C1 segment of cervical spinal cord (tissue), 14 donors: ENCODE results near the gene ZC3HAV1L.
"Not testable (repeated sequence)": the region's sequence is repeated elsewhere in the genome, so short reads cannot be mapped to it uniquely, and the experiment has no call there.

Source experiments
- DNase-seq, 14 donors: peaks; one replicate each; lab custom pipeline; 2025; lab: John Stamatoyannopoulos, UW

ZC3HAV1L gene

DNA sequence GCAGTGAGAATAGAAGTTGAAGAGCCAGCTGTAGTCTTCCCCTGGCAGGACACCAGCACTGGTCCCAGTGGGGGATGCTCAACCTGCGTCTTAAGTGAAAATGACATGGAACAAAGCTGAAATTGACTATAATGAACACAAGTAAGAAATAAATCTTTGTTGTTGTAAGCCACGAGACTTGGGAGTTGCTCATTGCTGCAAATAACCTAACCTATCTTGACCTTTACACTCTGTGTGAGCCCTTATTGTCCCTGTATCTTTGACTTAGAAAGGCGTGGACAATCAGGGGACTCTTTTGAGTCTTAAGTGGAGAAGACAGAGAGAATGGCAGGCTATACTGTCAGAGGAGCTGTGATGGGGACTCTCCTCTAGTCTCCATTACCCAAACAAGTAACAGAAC is 16.9 kb downstream of the ZC3HAV1L start:
- no peak for DNase-seq

DNA sequence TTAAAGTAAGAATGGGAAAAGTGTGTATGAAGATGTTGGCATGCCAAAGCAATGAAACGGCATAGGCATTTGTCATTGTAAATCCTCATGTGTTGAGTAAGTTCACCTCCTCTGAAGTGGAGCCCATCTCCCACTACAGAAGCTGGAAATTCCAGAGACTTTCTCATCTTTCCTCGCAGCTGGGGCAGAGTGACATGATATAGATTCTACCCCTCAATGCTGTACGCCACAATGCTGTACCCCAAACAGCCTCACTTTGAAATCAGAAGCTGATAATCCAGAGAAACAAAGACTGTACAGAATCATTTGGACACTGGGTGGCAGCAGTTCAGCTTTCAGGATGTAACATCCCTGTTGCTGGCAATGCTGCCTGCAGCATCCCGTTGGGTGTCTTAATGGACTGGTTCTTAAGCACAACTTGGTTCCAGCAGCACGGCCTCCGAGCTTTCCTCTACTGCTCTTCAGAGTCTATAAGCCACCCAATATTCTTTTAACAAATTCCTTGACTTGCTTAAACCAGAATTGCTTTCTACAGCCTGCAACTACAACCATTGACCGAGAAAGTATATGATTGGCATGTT is 18.8 kb downstream of the ZC3HAV1L start:
- DNase-seq, result peak in 7 of 14 donors; percentile 15 to 29 (median 23)

DNA sequence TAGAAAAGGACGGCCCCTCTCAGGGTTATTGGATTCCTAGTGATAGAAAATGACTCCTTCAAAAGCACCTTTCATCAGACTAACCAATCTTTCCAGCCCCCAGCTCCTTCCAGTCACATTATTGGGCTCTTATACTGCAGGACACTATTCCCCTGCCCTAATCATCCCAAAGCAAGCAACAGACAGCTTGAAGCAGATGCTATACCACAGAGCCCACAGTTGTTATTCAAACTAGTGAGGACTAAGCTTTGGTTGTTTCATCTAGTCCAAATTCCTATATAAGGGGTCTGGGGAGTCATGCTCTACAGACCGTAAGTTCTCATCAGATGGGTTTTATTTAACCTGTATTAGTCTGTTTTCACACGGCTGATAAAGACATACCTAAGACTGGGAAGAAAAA is 24.5 kb downstream of the ZC3HAV1L start:
- no peak for DNase-seq

DNA sequence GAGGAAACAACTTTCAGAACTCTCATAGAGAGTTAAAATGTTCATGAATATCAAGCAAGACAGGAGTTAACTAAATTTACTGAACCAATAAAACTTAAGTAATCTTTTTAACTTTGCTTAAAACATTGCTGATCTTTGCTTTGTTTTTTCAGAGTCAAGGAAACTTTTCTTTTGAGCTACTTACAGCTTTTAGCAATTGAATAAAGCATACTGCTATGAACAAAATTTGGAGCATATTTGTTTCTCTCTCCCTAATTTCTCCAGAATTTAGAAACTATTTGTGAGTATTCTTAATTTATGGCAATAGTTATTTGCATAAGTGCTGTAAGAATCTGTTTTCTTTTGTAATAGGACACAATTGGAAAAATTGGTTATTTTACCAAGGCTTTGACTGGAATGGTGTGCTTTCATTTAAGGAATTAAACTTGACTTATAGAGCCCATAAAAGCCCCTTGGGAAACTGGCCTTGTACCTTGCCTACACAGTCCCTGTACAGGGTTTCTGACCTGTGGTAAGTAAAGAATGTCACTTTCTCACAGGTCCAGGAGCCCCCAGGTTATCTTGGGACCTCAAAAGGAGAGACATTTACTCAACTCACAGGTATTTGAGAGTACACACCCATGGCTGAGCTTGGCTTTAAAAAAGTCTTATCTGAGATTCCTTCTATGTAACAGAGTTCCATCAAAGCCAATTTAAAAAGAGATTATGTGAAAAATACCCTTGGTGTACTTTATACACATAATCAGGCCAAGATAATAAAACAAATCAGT is 31.3 kb downstream of the ZC3HAV1L start:
- DNase-seq, result no peak

DNA sequence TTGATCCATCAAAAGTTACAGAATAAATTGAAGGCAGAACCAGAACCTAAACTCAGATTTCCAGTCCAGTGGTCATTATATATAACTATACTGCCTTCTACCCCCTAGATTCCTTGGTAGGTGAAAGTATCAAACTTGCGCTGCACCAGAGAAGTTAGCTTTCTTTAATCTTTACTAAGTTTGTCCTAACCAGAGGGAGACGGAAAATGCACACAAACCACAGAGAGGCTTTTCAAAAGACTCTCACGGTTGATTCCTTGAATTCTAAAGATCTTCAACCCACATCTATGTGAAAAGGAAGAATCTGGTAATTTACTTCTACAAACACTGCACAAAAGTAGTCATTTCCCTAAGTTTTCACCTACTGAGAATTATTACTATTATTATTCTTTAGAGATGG is 36.4 kb downstream of the ZC3HAV1L start:
- DNase-seq, result no peak

DNA sequence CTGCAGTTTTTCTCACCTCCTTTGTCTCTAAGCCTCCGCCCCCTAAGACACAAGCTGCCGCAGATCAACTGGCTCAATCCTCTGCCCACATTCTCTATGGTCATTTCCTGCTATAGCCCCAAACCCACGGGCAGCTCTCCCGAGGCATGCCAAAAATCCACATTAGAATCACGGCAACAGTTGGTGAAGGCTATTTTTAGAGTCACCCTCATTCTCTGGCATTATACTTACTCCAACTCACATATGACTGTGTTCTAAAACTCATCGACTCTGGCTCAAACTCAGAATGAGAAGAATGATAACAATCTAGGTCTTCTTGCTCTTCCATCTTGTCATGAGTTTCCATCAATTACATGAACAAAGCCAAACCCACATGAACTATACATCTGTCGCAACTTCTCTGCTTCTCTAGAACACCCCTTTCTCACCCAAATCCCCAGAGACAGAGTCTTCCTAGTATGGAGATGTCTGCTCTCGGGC is 43.8 kb downstream of the ZC3HAV1L start:
- DNase-seq, result no peak

DNA sequence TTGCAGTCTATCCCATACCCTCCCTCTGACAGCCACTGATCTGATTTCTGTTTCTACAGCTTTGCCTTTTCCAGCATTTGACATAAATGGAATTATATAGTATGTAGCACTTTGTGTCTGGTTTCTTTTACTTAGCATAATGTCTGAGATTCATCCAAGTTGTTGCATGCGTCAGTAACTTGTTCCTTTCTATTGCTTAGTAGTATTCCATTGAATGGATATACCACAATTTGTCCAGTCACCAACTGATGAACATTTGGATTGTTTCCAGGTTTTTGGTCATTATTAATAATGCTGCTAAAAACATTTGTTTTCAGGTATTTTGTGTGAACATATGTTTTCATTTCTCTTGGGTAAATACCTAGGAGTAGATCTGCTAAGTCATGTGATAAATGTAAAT is 48.2 kb downstream of the ZC3HAV1L start:
- DNase-seq, result no peak

DNA sequence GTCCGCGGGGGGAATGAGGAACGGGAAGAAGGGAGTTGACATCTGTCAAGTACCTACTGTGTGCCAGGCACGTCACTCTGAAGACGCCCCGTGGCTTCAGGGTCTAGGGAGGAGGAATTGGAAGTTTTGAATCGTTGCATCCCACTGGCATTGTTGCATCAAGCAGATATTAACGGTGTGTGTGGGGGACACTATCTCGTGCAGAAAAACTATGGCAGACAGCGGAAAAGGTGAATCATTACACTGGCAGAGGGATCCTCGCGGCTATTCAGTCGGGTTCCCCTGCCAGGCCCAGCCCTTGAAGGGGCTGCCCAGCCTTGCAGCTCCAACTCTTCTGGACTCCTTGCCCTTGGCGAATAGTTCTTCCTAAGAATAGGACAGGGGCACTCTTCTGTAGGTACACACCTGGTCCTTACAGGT is 53.6 kb downstream of the ZC3HAV1L start:
- DNase-seq, result no peak

DNA sequence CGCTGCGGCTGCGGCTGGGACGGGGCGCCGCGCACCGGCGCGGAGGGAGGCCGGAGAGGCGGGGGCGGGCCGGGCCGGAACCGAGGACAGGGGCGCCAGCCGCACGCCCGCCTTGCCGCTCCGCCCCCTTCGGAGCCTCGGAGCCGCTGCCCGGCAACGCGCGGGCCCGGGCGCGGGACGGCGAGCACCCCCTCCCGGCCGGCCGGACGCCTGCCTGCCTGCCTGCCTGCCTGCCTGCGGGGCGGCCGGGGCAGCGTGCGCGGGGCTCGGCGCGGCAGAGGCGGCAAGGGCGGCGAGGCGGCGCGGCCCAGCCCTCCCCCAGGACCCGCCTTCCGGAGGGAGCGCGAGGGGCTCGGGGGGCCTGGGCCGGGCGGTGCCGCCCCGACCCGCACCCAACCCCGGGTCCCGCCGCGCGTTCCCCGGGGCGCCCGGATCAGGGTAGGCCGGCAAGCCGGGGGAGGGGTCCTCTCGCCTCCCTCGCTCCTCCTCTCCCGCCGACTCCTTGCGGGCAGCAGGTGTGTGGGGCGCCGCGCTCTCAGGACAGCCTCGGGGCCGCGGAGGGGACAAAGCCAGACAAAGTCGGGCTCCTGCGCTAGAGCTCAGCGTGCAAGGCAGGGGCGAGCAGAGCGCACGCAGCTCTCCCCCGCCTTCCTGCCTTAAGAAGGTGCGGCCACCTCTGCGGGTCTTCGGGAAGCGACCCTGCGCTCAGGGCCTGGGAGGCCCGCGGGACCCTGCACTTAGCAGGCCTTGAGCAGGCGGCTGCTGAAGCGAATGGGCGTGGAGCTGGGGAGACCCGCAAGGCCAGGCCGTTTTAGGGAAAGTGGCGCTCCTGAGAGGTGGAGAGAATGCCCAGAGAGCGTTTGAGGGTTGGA is 54.3 kb downstream of the ZC3HAV1L start, which contains the start of gene KIAA1549:
KIAA1549 (minus strand) TSS at position 58 of the 872 bp plus-strand sequence. CDS start 120 bp downstream, outside the sequence.
- DNase-seq, result peak in 4 of 14 donors; percentile 17 to 67 (median 42)

DNA sequence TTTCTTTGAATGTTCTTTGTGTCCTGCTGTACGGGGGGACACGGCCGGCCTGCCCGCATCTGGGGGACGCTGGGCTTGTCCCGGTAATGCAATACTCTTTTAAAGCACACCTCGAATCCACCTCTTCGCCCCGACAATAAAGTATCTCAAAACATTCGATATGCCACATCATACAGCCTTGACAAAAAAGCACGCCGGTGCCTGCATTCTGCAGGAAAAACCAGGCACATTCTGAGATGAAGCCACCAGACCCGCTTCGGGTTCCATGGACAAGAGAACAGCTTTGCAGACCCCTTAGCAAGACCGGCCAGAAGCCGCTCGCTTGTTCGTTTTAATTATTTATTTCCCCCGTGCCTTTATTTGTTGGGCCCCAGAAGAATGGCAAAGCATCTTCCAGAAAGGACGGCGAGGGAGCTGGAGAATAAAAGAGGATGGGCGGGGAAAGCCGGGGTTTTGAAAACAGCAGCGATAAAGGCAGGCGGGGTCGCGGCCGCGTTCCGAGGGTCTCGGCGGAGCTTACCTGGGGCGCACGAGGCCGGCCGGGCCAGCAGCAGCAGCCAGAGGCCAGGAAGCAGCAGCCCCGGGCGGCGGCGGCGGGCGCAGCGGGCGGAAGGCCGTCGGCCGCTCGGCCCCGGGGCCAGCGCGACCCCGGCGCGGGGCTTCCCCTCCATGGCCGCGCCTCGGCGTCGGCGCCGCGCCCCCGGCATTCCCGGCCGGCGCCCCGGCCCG is 55.1 kb downstream of the ZC3HAV1L start:
- peak in 2 of 14 donors; percentile 17 to 47 for DNase-seq

DNA sequence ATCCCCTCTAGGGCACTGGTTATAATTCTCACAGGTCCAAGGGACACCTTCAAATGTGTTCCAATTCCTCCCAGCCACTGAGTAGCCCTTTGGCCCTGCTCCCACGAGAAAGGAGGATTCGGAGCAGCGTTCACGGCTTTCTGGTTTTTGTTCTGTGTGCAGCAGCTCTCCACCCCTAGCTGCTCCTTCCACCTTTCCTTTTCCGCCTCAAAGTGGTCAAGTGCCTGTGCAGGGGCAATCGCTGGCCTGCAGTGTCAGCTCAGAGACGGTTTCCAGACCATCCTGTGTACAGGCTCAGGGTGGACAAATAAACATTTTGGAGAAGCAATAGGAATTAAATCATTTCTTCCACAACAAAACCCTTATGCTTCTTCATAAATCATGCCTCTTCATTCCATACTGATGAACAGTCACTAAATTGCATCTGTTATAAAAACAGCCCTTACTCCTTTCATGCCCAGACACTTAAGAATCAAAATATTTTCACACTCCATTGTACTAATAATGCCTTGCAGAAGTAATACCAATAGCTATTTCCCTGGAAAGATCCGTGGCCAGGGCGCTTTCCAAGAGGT is 55.8 kb downstream of the ZC3HAV1L start:
- DNase-seq, result no peak

DNA sequence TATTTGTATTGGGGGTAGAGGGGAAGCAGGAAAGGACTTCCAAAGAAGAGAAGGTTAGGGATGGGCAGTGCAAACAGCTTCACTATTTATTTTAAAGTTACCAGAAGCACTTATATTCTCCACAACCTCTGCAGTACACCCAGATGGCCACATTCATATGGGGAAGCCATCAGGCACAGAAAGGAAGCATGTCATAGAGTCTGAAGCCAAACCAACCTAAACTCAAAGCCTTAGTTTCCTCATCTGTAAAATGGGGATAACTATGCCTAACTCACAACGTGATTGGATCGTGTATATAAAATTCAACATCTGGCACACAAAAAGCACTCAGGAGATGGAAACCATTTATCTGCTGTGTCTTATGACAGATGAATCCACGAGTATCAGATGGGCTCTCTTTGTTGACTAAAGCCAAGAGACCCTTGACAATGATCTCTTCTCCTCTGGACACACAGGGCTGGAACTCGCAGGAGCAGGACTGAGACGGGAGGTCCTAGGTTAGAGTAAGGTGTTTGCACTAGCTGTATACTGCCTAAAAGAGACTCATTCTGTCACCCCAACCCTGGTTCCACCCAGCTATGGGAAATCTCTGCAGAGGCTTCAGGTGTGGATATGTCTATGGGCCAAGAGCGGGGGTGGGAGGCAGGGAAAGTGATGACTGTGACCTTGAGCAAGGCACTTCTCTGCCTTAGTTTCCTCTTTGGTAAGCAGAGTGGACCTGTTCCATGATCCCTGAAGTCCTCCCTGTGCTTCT is 56.4 kb downstream of the ZC3HAV1L start:
- no peak for DNase-seq

DNA sequence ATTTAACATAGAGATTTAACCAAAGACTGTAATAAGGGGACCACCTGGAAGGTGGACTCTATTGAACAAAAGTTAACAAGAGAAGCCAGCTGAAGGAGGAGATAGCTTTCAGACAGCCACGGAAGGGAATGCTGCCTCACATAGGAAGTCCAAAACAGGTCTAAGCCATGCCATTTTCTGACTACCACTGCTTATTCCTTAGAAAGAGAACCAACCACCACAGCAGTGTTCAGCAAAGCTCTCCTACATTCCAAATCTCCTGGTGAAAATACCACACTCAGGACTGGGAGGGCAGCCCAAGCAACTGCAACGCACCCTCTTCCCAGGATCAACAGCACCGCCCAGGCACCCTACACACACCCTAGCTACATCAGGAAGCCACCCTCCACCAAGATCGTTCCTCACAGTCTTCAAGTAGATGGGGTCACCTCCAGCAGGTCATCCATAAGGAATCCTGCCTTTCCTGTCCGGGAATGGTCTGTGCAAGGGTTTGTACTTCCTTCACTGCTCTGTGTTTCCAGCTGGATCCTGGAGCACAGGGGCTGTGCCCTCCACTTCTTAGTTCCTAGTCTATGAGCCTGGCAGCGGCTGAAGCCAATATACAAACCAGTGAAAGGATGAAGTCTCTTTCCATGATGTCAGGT is 57.2 kb downstream of the ZC3HAV1L start:
- DNase-seq, result no peak

DNA sequence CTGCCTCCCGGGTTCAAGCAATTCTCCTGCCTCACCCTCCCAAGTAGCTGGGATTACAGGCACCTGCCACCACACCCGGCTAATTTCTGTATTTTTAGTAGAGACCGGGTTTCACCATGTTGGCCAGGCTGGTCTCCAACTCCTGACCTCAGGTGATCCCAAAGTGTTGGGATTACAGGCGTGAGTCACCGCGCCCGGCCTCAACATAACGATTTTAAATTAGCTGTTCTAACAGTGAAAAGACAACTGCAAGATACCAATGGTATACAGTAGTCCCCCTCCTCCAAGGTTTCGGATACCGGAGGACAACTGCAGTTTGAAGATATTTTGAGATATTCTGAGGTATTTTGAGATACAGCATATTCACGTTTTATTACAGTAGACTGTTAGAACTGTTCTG is 59.7 kb downstream of the ZC3HAV1L start:
- not testable (repeated sequence) for DNase-seq
